NOMO-1 treated with dmso at 0.1 percent for 144 hours (cell line): ENCODE data around the gene NAA10.

Experiments used
- DNase-seq: peaks from one replicate; lab custom pipeline; 2025; ENCODE audit not compliant: unreplicated experiment; lab: John Stamatoyannopoulos, UW

NAA10 gene

DNA sequence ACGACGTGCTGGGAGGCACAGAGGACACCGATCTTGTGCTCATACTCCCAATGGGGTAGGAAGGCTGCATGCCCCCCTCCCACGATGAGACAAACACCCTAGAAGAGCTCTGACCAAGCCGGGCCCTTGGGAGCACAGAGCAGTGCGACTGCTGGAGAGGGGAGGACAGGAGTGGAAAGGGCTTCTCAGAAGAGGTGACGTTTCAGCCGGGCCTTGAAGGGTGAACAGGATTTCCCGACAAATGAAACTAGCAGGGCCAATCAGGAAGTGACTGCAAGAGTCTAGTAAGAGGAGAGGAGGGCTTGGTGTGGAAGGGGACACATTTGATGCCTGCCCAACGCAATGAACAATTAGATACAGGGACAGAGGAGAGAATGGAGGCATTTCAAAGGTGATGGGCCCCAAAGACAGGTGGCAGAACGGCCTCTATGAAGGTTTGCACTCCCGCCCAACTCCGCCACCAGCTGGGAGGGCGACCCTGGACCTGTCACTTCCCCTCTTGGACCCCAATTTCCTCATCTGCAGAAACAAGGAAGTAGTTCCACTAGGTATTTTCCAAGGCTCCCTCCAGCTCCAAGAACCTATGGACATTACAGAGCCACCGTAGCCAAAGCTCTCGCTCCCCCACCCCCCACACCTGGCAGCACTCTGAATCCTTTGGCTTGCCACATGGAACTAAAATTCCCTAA is 32.8 kb upstream of the NAA10 start:
- DNase-seq = no peak

DNA sequence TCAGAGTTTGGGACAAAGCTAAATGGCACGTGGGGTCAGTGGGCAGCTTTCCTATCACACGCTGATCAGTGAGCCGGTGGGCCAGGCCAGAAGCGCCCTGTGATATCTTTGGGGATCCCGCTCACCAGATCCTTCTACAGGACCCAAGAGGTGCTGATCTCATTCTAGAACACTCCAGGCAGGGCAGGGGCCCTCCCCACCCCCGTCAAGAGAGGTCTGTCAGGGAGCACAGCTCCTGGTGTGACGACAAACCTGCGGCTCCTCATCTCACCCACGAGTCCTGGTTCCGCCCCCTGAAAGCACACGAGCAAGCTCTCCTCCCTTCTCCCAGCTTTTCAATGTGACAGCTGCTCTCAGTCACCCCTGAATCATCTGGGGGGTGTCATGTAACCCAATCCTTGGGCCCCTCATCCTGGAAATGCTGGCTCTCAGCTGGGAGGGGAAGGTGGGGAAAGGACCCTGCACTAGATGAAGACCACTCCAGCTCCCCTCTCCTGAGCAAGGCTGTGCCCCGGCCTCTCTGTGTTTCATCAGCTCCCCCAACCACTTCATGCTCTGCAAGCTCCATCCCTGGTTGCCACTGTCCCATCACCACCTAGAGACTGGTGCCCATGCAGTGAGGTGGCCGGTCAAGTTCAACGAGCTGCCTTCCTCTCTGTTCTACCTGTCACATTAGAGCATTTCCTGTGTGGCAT is 32.2 kb upstream of the NAA10 start:
- no peak for DNase-seq

DNA sequence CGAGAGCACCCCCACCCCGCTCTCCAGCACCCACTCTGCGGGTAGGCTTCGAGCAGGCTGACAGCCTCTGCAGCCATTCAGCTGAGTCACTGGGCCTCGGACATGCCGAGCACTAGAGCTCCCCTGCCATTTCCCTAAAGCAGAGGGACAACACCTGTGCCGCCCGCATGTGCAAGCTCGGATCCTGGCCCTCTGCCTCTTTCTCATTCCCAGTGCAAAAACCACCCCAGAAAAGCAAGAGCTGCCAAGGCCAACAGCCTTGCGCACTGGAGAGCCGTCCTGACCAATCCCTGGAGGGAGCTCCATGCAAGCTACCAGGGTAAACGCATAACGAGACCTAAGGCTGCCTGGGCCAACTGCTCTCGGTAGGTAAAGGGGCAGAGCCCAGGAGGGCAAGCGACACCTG is 31.4 kb upstream of the NAA10 start:
- DNase-seq = no peak

DNA sequence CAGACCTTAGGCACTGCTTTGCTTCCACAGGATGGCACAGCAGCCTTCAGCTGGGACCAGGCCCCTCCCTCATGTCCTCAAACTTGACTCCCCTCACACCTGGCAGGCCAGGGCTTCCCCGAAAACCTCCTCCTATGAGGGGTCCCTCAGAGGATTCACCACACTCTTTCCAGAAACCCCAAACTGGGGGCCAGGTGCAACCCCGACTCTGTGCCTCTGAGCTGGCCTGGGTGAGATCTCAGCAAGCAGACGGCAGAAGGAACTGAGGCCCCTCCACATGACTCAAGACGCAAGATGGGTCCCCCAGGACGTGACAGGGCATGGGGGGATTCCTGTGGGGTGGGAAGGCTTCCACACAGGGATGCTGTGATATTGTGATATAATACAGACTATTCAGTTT is 30.6 kb upstream of the NAA10 start:
- DNase-seq = no peak

DNA sequence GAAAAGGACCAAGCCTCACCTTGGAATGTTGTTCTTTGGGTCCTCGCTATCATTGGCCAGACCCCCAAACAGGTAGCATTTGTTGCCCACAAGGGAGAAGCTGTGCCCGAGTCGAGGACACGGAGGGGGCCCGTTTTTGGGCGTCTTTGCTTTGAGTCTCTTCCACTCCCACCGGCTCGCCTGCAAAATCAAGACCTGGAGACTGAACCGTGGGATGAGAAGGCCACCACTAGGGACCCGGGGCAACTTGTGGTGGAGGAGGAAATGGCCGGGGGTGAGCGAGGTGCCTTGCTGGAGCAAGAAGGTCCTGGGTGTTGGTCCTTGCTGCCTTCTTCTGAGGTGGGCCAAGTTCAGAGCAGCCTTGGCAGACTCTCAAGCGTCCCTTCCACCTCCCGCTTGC is 29.3 kb upstream of the NAA10 start:
- no peak for DNase-seq

DNA sequence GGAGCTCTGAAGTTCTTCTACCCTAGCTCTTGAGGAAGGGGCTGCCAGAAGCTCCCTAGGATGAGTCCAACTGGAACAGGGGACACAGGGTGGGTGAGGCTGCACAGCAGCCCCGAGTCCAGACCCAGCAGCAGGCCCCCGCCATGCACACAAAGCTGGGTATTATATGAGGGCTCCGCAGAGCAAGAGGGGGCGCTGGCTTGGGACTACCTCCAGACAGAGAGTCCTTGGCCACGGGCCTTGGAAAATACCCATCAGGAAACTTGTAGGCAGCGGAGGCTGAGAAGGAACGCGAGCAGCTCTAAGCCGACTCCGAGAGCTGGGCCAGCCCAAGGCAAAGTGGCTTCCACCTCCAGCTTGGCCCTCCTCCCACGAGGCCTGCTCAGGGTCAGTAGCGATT is 28.7 kb upstream of the NAA10 start:
- DNase-seq = no peak

DNA sequence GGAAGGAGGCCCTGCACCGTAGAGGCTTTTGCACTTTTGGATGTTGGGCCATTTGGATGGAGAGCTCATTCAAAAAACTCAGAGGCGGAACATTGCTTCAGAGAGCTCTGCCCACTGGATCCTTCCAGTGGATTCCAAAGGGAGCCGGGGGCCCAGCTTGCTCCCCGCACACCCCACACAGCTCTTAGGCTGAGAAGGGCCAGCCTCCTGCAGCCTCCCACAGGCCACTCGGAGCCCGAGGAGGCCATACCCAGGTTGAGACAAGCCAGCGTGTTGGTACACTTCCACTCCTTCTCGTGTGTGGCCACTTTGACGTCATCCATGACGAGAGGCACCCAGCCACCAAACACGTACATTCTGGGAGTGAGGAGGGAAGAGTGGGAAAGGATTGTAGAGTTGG is 26.5 kb upstream of the NAA10 start:
- no peak for DNase-seq

DNA sequence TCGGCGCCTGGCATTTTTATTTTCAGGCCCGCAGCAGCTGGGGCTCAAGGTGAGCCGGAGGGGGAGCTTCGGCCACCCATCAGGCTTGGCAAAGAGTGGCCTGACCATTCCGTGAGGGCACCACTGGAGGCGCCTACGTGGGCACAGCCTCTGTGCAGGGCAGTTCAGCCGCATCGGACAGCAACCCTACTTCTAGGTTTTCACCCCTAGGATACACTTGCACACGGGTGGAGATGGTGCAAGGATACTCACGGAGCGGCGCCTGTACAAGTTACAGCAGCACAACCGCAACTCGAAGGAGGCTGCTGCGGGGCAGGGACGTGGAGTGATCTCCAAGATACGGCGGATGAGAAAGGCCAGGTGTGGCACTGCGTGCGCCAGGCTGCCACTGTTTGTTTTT is 25.9 kb upstream of the NAA10 start:
- DNase-seq = no peak

DNA sequence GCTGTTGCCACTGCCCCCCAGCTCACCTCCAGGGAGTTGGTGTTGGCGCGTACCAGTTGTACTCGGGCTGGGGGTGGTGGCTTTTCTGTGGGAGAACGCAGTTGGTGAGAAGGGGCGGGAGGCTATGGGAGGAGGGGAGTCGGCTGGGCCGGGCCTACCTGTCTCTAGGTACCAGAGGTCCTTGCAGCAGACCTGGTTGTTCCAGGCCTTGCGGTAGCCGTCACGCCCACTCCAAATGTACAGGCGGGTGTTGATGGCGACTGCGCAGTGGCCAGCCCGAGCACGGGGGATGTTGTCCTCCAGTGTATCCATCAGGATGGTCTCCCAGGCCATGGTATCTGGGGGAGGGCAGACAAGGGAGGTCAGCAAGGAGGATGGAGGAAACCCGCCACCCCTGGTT is 25.2 kb upstream of the NAA10 start:
- DNase-seq = no peak

DNA sequence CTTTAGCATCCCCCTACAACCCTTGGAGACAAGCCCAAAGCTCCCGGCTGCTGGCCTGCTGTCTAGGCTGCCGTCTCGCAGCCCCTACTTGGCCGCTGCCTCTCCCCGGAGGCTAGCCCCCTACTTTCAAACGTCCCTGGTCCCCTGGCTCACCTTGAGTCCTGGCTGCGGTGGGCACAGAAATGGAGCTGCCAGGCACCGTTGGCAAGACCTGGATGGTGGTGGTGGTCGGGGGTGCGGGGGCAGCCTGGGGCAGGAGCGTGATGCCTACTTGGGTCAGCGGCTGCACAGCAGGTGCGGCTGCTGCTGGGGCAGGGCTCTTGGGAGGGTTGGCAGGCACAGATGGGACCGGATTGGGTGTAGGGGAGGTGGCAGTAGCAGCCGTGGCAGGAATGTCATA is 24.8 kb upstream of the NAA10 start:
- DNase-seq = no peak

DNA sequence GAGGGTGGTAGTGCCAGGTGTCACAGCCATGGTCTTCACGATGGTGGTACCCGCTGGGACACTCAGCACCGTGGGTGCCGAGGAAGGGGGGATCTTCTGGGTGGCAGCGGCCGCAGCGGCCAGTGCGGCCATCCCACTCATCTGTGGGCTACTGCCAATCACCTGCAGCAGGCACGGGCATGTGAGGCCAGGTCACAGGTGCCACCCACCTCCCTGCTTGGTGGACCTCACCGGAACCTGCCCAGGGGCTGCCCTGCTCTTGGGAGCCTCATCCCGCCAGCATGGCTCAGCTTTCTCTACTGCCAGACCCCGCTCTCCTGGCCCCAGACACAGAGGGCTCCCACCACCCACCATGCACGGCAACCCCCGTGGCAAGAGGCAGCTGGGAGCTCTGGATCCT is 23.8 kb upstream of the NAA10 start:
- no peak for DNase-seq

DNA sequence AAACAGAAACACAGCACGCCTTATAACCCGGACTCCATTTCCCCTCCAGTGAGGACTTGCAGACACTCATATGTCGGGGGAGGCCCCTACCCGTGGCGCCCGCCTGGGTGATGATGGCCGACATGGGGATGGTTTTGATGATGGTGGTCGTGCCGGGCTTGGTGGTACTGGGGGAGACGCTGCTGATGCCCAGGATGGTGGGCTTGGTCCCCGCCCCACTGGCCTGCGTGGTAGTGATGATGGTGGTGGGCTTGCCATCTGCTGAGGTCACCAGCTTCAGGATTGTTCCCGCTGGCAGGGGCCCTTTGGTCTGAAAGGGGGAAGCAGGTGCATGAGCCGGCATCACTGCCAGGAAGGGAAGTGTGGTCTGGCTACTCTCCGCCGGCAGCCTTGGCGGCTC is 22.4 kb upstream of the NAA10 start:
- no peak for DNase-seq

DNA sequence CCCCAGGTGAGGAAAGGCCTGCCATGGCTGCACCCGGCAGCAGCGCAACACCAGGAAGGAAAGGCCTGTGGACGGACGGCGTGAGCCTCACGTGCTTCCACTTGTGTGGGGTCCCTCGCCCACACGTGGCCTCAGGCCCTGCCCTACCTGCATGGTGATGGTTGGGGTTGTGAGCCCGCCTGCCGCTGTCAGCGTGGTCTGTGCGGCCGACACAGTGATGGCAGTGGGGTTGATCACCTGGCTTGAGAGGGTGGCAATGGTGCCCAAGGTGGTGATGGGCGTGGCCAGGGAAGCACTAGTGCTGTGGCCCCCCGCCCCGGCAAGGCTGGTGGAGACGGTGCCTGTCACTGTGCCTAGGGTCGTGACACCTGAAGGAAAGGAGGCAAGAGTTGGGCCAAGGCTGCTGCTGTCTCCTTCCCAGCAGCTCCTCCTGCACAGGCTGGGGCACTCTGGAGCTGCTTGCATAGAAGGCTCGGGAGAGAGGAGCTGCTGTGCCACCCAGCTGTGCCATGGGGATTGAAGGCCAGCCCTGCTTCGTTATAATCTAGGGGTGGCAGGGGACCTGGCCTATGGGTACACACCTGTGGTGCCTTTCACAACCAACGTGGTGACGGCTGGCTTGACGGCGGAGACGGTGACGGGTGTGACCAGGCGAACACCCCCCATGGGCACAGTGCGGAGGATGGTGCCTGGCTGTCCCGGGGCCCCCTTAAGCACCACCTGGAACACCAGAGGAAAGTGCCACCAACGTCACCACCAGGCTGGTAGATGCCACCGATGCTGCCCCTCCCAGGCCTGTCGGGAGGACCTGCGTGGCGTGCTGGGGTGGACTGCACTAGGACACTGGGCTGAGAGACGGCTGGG is 21.4 kb upstream of the NAA10 start:
- DNase-seq = no peak

DNA sequence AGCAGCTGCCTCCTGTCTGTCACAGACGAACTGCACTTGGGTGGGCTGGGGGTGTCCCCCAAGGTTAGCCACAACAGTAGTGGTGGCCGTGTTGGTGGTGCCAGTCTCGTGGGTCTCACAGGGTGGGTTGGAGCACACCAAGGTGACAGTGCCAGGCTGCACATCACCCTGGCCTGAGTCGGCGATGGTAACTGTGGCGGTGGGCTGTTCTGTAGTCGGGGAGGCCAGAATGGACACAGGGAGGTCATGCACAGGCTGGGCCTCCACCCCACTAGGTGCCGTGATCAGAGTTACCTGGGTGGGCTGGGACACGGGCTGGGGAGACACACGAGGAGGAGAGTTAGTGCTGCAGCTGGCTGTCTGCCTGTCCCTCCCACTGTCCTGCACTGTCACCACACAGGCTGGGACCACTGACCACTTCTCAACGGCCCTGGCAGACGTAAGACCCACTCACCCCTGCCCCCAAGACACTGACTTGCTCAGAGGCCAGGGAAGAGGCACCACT is 20.4 kb upstream of the NAA10 start:
- DNase-seq = no peak

DNA sequence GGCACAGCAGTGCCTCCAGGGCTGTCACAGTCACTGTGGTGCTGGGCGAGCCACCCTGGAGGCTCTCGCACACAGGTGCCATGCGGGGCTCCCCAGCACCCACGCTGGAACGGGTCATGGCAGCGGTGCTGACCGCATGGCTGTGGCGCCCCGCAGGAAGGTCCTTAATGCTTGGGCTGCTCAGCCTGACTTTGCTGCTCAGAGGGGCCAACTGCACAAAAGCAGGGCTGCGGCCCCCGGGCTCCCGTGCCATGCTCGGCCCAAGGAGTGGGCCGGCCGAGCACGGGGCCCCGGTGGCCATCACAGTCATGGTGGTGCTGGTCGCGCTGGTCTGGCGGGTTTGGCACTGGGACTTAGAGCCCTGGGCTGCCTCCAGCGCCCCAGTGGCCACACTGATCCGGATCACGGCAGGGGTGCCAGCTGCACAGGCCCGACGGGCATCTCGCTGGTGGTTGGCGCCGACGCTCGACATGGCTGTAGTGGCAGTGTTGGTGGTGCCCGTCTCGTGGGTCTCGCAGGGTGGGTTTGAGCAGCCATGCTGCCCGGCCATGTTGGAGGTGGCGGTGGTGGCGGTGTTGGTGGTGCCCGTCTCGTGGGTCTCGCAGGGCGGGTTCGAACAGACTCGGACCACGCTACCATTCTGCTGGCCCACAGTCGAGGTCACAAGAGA is 19.9 kb upstream of the NAA10 start:
- no peak for DNase-seq

DNA sequence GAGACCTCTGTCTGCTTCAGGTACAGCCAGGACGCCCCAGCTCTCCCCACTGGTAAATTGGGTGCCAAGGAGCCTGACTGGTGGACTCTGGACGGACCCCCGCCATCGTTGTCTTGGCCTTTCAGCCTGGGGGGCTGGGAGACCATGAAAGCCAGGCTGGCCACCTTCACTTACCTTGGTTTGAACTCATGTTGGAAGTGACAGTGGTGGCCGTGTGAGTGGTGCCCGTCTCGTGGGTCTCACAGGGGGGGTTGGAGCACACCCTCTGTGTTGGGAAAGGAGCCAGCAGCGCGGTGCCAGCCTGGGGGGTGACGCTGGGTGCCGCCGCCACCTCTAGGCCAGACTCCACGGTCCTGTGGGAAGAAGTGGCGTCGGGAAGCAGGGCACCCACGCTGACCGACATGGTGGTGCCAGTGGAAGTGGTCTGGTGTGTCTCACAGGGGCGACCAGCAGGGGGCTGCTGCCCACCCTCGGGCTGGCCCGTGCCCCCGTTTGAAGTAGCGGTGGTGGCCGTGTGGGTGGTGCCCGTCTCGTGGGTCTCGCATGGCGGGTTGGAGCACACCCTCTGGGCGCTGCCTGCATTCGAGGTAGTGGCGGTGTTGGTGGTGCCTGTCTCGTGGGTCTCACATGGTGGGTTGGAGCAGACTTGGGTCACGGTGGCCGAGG is 19.2 kb upstream of the NAA10 start:
- DNase-seq = no peak

DNA sequence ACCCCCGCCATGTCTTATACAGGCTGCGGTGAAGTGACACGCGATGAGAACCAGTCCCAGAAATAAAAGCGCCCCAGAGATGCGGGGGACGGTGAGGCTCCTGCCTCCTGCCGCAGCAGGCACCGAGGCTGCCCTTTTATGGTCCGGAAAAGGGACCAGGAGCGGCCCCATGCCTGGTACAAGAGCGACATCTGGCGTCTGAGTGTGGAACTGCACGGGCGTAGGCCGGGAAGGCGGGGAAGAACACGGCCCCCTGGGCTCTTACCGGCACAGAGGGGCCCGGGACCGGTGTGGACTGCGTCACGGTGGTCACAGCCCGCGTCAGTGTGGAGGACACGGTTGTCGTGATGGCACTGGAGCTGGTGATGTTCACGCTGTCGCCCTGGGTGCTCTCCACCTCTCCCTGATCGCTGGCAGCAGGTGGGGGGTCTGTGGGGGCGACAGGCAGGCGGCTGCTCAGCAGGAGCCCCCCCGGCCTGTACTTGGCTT is 18.5 kb upstream of the NAA10 start:
- DNase-seq = peak; percentile 34

DNA sequence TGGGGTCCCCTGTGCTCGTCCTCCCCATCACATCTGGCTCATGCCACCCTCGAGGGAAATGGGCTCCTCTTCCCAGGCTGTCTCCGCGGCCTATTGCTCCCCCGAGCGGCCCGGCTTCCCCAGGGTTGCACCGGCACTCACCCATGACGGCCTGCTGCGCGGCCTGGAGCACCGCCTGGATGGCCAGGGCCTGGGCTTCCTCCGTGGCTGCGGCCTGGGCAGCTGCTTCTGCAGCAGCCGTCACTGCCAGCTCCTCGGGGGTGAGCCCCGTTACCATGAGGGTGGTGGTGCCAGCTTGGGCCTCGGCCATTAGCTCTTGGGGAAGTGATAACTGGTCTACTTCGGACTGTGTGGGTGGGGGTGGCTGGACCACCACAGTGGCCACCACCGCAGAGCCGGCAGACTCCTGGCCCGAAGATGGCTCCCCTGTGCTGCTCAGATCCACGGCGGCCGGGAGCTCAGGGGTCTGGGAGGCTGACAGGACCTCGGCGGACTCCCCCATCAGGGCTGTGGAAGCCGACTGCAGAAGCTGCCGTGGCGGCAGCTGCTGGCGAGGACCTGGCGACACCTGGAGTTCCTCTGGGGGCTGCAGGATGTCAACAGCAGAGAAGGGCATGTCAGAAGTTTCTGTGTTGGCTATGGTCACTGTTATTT is 17.7 kb upstream of the NAA10 start:
- DNase-seq = no peak

DNA sequence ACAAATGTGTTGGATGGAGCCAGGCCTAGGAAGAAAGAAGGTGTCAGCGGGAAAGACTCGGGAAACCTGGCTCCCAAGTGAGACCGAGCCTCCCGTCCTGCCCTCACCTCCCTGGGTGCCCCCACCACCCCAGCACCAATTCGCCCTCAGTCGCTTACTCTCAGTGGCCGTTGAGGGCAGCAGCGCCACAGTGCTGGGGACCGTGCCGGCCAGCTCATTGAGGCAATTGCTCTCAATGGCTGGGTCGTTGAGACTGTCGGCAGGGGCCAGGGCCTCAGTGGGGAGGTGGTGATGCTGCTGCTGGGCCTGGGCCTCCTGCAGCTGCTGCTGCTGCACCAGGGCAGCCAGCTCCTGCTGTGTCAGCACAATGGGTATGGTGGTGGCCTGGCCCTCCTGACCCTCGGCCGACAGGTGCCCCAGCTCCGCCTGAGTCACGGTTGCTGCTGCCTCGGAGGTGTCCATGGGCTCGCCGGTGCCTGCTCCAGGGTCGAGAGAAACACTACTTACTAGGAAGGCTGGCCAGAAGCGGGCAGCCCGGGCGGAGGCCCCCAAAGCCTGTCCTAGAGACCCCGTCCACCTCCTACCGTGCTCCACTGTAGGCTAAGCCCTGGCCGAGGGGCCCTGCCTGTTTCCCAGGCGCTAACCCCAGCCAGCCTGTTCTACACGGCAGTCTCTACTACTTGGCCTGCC is 17.0 kb upstream of the NAA10 start:
- DNase-seq = no peak

DNA sequence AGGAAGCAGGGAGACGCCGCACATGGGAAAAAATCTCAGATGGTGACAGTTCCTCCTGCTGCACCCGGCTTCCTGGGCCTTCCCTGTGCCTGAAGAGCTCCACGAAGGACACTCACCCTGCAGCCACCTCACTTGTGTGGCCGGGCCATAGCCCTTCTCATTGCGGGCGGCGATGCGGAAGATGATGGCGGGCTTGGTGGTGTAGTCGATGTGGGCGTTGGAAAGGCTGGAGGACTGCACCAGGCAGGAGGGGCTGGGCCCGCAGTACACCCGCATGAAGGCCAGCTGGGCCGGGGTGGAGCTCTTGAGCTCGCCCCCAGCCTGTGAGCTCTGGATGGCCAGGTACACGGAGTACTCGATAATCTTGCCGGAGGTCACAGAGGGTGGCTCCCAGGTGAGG is 15.3 kb upstream of the NAA10 start:
- DNase-seq = no peak
